ENCODE data around the gene CASP10.

DNA sequence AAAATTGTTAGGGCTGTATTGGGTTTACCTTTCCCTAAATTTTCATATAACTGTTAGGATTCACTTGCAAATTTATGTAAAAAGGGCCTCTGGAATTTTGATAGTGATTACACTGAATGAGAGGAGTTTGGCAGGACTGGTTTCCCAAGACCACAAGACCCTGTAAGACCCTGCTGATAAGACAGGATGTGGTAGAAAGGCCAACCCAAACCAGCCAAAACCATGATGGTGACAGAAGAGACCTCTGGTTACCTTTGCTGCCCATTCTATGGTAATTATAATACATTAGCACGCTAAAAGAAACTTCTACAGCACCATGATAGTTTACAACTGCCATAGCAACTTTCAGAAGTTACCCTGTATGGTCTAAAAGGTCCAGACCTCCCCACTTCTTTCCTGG, 8.3 kb upstream of the CASP10 start:
- TF ChIP-seq, protein P1, sequence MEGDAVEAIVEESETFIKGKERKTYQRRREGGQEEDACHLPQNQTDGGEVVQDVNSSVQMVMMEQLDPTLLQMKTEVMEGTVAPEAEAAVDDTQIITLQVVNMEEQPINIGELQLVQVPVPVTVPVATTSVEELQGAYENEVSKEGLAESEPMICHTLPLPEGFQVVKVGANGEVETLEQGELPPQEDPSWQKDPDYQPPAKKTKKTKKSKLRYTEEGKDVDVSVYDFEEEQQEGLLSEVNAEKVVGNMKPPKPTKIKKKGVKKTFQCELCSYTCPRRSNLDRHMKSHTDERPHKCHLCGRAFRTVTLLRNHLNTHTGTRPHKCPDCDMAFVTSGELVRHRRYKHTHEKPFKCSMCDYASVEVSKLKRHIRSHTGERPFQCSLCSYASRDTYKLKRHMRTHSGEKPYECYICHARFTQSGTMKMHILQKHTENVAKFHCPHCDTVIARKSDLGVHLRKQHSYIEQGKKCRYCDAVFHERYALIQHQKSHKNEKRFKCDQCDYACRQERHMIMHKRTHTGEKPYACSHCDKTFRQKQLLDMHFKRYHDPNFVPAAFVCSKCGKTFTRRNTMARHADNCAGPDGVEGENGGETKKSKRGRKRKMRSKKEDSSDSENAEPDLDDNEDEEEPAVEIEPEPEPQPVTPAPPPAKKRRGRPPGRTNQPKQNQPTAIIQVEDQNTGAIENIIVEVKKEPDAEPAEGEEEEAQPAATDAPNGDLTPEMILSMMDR (IDR thresholded peaks at IDR 0.05; ENCODE audit: insufficient read depth, low read length), result no peak
- no peak for TF ChIP-seq POLR2AphosphoS5 (IDR thresholded peaks at IDR 0.05; ENCODE audit: low read depth)
